Ascending aorta (tissue), 2 donors: Measurements from ENCODE around the gene AMMECR1. TPM values are rescaled to one million over a fixed set of nuclear protein-coding genes. Genes with fewer than 3 reads are reported as not detected.

Experiments used
- DNase-seq, 2 donors: peaks; one replicate each; pipeline ENCODE4 v3.0.0-alpha.2; 2019; ENCODE audit warnings: low spot score in 2 of 2
- H3K27ac ChIP-seq, 2 donors: fragments of 200-600 bp; sonication (generic); one replicate each; pipeline ENCODE4 v1.5.1; 2016 to 2017; ENCODE audit warnings: mild to moderate bottlenecking in 1 of 2
- H3K27me3 ChIP-seq: fragments of 200-600 bp; sonication (generic); one replicate; pipeline ENCODE4 v1.5.1; 2017
- H3K36me3 ChIP-seq, 2 donors: fragments of 200-600 bp; sonication (generic); one replicate each; pipeline ENCODE4 v1.5.1; 2016
- H3K4me1 ChIP-seq, 2 donors: fragments of 200-600 bp; sonication (generic); one replicate each; pipeline ENCODE4 v1.5.1; 2016 to 2017; ENCODE audit warnings: mild to moderate bottlenecking in 1 of 2
- H3K4me3 ChIP-seq, 2 donors: fragments of 200-600 bp; sonication (generic); one replicate each; pipeline ENCODE4 v1.5.1; 2016 to 2017; ENCODE audit warnings: mild to moderate bottlenecking in 1 of 2
- H3K9me3 ChIP-seq, 2 donors: fragments of 200-600 bp; sonication (generic); one replicate each; pipeline ENCODE4 v1.5.1; 2016
- CTCF ChIP-seq, 3 experiments: fragments of 200-600 bp in 2 of 3; fragments of 450-650 bp in 1 of 3; sonication (generic) in 2 of 3; IDR thresholded peaks; one replicate each; pipeline ENCODE4 v1.5.1; 2016 to 2019; ENCODE audit warnings: antibody characterized with exemption in 3 of 3, mild to moderate bottlenecking in 1 of 3, moderate library complexity in 1 of 3
- intact Hi-C: fragments of 100-400 bp; cut with DNase I; formaldehyde crosslinking; loops from one replicate; pipeline ENCODE4 v1.15.1; 2023
- total RNA-seq: library from RNA; depleted of rRNA; stranded (reverse); fragments of >200 nt; gene quantifications from one replicate; pipeline ENCODE4 v1.1.0, GENCODE V29; 2016

Gene AMMECR1
- total RNA-seq, 1 donor from 2014 or later = 3.5 TPM

GRCh38 chrX:110310000-110310790 is 7.7 kb downstream of the AMMECR1 start:
- intact Hi-C loops = loop anchor here (10.0 kb wide), 1 partner anchor 775 kb away; the partner anchor contains the start of gene NXT2

GRCh38 chrX:110308220-110308619 is 9.7 kb downstream of the AMMECR1 start:
- H3K27me3 ChIP-seq = no peaks in the 10 kb centered on the region
- no peak for TF ChIP-seq CTCF (IDR thresholded peaks at IDR 0.05)
- no peak for DNase-seq
- H3K4me1 ChIP-seq = no peaks in the 10 kb centered on the region
- intact Hi-C loops = no loop called here
- H3K9me3 ChIP-seq = no peaks in the 10 kb centered on the region
- no peaks in the 10 kb centered on the region for H3K36me3 ChIP-seq
- H3K27ac ChIP-seq = no peak overlapping the region
- no peak overlapping the region for H3K4me3 ChIP-seq

More at GRCh38 chrX:110310000-110310790, 7.7 kb downstream of the AMMECR1 start:
- no peak for DNase-seq
- H3K27me3 ChIP-seq = no peaks in the 10 kb centered on the region
- H3K4me3 ChIP-seq = no peak overlapping the region
- H3K9me3 ChIP-seq = no peaks in the 10 kb centered on the region
- H3K27ac ChIP-seq = no peak overlapping the region
- H3K36me3 ChIP-seq = no peaks in the 10 kb centered on the region
- H3K4me1 ChIP-seq = no peaks in the 10 kb centered on the region
- no peak for TF ChIP-seq CTCF (IDR thresholded peaks at IDR 0.05)

GRCh38 chrX:110304884-110305283 is 13.0 kb downstream of the AMMECR1 start:
- H3K27ac ChIP-seq = no peak overlapping the region
- no peaks in the 10 kb centered on the region for H3K27me3 ChIP-seq
- intact Hi-C loops = no loop called here
- no peaks in the 10 kb centered on the region for H3K36me3 ChIP-seq
- H3K4me1 ChIP-seq = no peaks in the 10 kb centered on the region
- TF ChIP-seq CTCF (IDR thresholded peaks at IDR 0.05) = no peak
- no peak for DNase-seq
- no peak overlapping the region for H3K4me3 ChIP-seq
- no peaks in the 10 kb centered on the region for H3K9me3 ChIP-seq

- TF ChIP-seq CTCF (IDR thresholded peaks at IDR 0.05) = no peak
- no peak for DNase-seq
- H3K9me3 ChIP-seq = no peaks in the 10 kb centered on the region
- no peaks in the 10 kb centered on the region for H3K4me1 ChIP-seq
- no peak overlapping the region for H3K4me3 ChIP-seq
- H3K36me3 ChIP-seq = no peaks in the 10 kb centered on the region
- intact Hi-C loops = no loop called here
- H3K27me3 ChIP-seq = no peaks in the 10 kb centered on the region
- no peak overlapping the region for H3K27ac ChIP-seq
Observed at GRCh38 chrX:110304371-110304770, 13.5 kb downstream of the AMMECR1 start.

GRCh38 chrX:110302975-110303374 is 14.9 kb downstream of the AMMECR1 start:
- no peaks in the 10 kb centered on the region for H3K27me3 ChIP-seq
- H3K9me3 ChIP-seq = no peaks in the 10 kb centered on the region
- H3K36me3 ChIP-seq = no peaks in the 10 kb centered on the region
- H3K27ac ChIP-seq = no peak overlapping the region
- DNase-seq = no peak
- H3K4me1 ChIP-seq = no peaks in the 10 kb centered on the region
- H3K4me3 ChIP-seq = no peak overlapping the region
- no peak for TF ChIP-seq CTCF (IDR thresholded peaks at IDR 0.05)
- intact Hi-C loops = no loop called here
